SJCRH30 (cell line): ENCODE results near the gene SOD3. TPM values are rescaled to one million over a fixed set of nuclear protein-coding genes. Genes with fewer than 3 reads are reported as not detected.

Experiments
- DNase-seq, 2 experiments: peaks; one replicate each; pipeline ENCODE4 v3.0.0-alpha.2; 2015 to 2020
- H3K27ac ChIP-seq: fragments of 250-450 bp; sonication (Bioruptor Pico); 2 replicates; pipeline ENCODE4 v1.5.1; 2020; ENCODE audit warnings: mild to moderate bottlenecking, moderate library complexity
- H3K27me3 ChIP-seq: fragments of 250-450 bp; sonication (Bioruptor Pico); 2 replicates; pipeline ENCODE4 v1.5.1; 2020; ENCODE audit warnings: mild to moderate bottlenecking, moderate library complexity
- H3K36me3 ChIP-seq: fragments of 250-450 bp; sonication (Bioruptor Pico); 2 replicates; pipeline ENCODE4 v1.5.1; 2020; ENCODE audit warnings: mild to moderate bottlenecking, moderate library complexity
- H3K4me1 ChIP-seq: fragments of 250-450 bp; sonication (Bioruptor Pico); 2 replicates; pipeline ENCODE4 v1.5.1; 2020; ENCODE audit warnings: mild to moderate bottlenecking, moderate library complexity
- H3K4me3 ChIP-seq: fragments of 250-450 bp; sonication (Bioruptor Pico); 2 replicates; pipeline ENCODE4 v1.5.1; 2020; ENCODE audit warnings: mild to moderate bottlenecking, moderate library complexity
- H3K9me3 ChIP-seq: fragments of 250-450 bp; sonication (Bioruptor Pico); replicated peaks from 2 replicates; pipeline ENCODE4 v1.5.1; 2020; ENCODE audit warnings: mild to moderate bottlenecking, moderate library complexity
- total RNA-seq: library from RNA; depleted of rRNA; stranded (reverse); fragments of >200 nt; shearing (Covaris generic); gene quantifications from 2 replicates; pipeline ENCODE4 v1.2.3, GENCODE V29; 2014; rRNA removed

SOD3 gene, protein sequence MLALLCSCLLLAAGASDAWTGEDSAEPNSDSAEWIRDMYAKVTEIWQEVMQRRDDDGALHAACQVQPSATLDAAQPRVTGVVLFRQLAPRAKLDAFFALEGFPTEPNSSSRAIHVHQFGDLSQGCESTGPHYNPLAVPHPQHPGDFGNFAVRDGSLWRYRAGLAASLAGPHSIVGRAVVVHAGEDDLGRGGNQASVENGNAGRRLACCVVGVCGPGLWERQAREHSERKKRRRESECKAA
- not detected in 2 replicates for total RNA-seq

DNA sequence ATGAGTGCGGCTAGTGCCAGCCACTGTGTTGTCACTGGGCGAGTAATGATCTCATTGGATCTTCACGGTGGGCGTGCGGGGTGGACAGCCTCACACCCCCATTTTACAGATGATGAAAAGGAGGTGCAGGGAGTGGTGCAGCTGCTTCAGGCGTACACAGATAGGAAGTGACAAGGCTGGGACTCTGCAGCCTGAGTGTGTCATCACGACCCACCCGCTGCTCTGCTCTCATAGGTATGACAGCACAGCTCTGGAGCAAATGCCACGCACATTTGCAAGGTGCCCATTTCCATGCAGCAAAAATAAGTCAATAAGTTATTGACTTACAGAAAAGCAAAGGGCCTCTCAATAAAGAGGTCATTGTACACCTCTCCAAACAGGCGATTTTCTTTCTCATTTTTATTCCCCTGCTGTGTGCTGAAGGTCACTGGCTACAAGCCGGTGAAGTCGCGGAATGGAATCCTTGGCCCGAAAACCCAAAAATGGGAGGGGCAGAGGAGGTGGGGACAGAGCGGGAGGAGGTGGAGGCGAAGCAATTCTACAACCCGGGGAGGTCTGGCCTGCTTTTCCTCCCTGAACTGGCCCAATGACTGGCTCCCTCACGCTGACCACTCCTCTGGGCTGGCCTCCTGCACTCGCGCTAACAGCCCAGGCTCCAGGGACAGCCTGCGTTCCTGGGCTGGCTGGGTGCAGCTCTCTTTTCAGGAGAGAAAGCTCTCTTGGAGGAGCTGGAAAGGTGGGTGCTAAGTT, at the start of gene SOD3:
TSS of gene SOD3 (plus strand) at position 658 of the 750 bp plus-strand sequence. CDS start 3,949 bp downstream, outside the sequence.
- Histone ChIP-seq H3K9me3 (no peaks in the 10 kb centered on the region), H3K36me3 (no peaks in the 10 kb centered on the region), H3K4me3 (no peak within 1 kb of the TSS), H3K27ac (no peak within 1 kb of the TSS), H3K27me3 (no peaks in the 10 kb centered on the region), H3K4me1 (no peaks in the 10 kb centered on the region)
- no peak for DNase-seq

DNA sequence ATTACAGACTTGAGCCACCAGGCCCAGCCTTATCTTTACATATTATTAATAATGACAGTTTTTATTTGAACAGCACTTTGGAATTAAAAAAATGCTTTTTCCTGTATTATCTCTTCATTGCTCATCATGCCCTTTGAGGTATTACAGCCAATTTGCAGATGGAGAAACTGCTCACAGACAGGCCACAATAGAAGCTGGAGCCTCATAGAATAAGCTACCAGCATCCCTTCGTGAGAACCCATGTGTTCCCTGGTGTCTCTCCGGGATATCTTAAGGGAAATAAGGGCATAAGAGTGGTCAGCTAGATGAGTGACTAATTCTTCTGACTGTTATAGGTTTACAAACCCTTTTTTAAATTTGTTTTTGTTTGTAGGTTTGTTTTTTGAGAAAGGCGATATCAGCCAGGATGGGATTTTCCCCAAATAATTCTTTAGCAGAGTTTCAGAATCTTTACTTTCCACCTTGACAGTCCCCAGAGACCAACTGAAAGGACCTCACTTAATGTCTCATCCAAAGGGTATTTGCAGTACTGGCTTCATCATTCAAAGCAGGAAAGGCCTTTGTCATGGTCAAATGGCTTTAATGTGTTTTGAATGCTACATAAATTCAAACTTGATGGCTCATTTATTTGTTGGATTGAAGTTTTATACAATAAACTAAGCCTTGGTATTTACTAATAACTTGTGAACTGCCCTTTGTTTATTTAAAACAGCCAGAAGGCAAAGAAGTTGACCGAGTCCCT, 48.0 kb upstream of the SOD3 start:
- no peak overlapping the region for H3K4me3 ChIP-seq
- H3K27ac ChIP-seq, result no peak overlapping the region
- DNase-seq, result no peak
- no peaks in the 10 kb centered on the region for H3K4me1 ChIP-seq
- no peaks in the 10 kb centered on the region for H3K36me3 ChIP-seq
- H3K27me3 ChIP-seq, result no peaks in the 10 kb centered on the region
- H3K9me3 ChIP-seq, result no peaks in the 10 kb centered on the region

DNA sequence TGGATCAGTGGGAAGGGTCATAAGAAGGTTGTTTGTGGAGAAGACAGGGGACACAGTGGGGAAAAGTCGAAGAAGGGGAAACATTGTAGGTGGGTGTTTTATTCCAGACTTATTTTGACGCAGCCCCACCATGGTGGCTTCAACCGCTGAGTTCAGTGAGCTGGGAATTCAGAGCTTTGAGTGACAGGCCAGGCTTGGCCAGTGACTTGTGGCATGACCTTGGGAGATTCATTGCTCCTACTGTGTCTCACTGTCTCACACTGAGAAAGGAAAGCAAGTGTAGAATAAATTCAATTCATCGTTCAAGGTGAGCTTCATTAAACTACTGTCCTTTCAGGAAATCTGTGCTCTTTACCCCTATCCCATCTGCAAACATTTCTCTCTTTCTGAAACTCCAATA, 47.4 kb upstream of the SOD3 start:
- DNase-seq, result no peak
- no peaks in the 10 kb centered on the region for H3K36me3 ChIP-seq
- H3K4me1 ChIP-seq, result no peaks in the 10 kb centered on the region
- no peaks in the 10 kb centered on the region for H3K27me3 ChIP-seq
- H3K4me3 ChIP-seq, result no peak overlapping the region
- H3K9me3 ChIP-seq, result no peaks in the 10 kb centered on the region
- H3K27ac ChIP-seq, result no peak overlapping the region

DNA sequence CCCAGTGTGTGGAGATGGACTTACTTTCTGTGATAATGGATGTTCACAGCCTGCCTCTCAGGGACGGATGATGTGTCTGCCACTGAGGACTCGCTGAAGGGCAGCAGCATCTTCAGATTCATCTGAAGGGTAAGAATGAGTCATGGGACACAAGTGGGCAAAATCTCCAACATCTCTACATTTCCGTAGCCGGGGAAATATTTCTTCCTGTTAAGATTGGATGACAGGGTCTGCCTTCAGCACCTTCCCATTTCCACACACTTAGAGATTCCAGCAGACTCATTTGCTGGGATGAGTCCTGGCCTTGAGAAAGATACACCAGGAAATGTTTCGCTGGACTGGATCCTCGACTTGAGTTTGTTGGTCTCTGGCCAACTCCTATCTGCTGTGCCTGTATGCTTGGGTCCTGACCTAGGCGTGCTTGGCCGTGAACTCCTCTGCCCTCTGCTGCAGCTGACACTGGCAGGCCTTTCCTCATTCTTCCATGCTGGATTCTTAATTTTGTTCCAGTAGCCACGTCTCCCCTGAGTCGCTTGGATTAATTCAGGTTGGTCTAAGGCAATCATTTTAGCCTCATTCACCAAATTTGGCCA, 46.5 kb upstream of the SOD3 start:
- H3K4me3 ChIP-seq, result no peak overlapping the region
- DNase-seq, result no peak
- no peaks in the 10 kb centered on the region for H3K4me1 ChIP-seq
- no peaks in the 10 kb centered on the region for H3K36me3 ChIP-seq
- no peaks in the 10 kb centered on the region for H3K9me3 ChIP-seq
- H3K27me3 ChIP-seq, result no peaks in the 10 kb centered on the region
- H3K27ac ChIP-seq, result no peak overlapping the region

DNA sequence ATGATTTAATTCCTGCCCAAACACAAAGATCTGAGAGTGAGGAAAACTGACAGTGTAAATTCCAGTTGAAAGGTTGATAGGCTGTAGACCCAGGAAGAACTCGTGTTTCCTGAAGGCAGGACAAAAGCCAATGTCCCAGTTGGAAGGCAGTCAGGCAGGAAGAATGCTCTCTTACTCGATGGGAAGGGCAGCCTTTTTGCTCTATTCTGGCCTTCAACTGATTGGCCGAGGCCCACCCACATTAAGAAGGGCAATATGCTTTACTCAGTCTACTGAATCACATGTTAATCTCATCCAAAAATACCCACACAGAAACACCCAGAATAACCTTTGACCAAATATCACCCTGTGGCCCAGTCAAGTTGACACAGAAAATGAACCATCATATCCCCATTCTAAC, 45.3 kb upstream of the SOD3 start:
- no peaks in the 10 kb centered on the region for H3K9me3 ChIP-seq
- DNase-seq, result no peak
- no peak overlapping the region for H3K4me3 ChIP-seq
- no peaks in the 10 kb centered on the region for H3K4me1 ChIP-seq
- no peaks in the 10 kb centered on the region for H3K36me3 ChIP-seq
- no peak overlapping the region for H3K27ac ChIP-seq
- H3K27me3 ChIP-seq, result no peaks in the 10 kb centered on the region

DNA sequence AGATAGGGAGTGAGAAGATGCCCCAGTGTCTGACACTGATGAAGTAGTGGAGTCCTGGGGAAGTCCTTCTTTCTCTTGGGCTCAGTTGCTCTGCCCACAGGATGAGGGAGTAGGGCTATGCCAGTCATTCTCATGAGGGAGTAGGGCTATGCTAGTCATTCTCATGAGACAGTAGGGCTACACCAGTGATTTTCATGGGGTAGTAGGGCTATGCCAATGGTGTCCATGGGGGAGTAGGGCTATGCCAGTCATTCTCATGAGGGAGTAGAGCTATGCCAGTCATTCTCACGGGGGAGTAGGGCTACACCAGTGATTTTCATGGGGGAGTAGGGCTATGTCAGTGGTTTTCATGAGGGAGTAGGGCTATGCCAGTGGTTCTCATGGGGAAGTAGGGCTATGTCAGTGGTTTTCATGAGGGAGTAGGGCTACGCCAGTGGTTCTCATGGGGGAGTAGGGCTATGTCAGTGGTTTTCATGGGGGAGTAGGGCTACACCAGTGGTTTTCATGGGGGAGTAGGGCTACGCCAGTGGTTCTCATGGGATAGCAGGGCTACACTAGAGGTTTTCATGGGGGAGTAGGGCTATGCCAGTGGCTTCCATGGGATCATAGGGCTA, 43.3 kb upstream of the SOD3 start:
- H3K4me3 ChIP-seq, result no peak overlapping the region
- H3K27me3 ChIP-seq, result no peaks in the 10 kb centered on the region
- no peaks in the 10 kb centered on the region for H3K4me1 ChIP-seq
- H3K36me3 ChIP-seq, result no peaks in the 10 kb centered on the region
- DNase-seq, result no peak
- no peaks in the 10 kb centered on the region for H3K9me3 ChIP-seq
- no peak overlapping the region for H3K27ac ChIP-seq

DNA sequence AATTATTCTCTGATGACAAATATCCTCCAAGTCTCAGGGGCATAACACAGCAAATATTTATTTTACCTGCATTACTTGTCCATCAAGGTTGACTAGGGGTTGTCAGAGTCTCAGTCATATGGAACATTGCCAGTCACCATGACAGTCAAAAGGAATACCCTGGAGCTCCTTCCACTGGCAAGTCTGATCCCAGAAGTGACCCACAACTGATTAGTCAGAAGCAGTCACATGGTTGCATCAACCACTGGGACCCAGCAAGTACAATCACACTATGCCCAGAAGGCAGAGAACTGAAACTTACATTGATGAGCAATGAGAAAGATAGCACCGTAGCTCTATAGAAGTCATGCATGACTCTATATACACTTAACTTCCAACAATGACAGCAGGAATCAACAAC, 41.9 kb upstream of the SOD3 start:
- no peak for DNase-seq

DNA sequence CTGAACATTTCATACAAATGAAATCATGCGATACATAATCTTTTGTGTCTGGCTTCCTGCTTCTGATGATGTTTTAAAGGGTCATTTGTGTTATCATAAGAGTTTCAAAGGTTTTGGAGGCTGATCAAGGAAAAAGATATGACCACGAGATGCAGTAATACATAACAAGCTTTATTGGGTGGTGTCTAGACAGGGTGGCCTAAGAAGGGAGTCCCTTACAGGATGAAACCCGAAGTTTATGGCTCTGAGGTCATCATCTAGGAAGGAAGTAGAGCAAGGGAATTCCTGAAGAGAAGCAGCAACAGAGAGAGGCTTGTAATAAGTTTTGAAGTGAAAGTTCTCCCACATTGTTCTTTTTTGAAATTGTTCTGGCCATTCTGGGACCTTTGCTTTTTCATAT, 40.8 kb upstream of the SOD3 start:
- Histone ChIP-seq H3K27ac (no peak overlapping the region), H3K36me3 (no peaks in the 10 kb centered on the region), H3K27me3 (no peaks in the 10 kb centered on the region), H3K4me1 (no peaks in the 10 kb centered on the region), H3K9me3 (no peaks in the 10 kb centered on the region; the same call in 1 of the 2 replicates), H3K4me3 (no peak overlapping the region)
- DNase-seq, result no peak

More for the DNA sequence above, 41.9 kb upstream of the SOD3 start:
- no peaks in the 10 kb centered on the region for H3K36me3 ChIP-seq
- no peaks in the 10 kb centered on the region for H3K4me1 ChIP-seq
- H3K27me3 ChIP-seq, result no peaks in the 10 kb centered on the region
- no peaks in the 10 kb centered on the region; the same call in 1 of the 2 replicates for H3K9me3 ChIP-seq
- no peak overlapping the region for H3K4me3 ChIP-seq
- H3K27ac ChIP-seq, result no peak overlapping the region

DNA sequence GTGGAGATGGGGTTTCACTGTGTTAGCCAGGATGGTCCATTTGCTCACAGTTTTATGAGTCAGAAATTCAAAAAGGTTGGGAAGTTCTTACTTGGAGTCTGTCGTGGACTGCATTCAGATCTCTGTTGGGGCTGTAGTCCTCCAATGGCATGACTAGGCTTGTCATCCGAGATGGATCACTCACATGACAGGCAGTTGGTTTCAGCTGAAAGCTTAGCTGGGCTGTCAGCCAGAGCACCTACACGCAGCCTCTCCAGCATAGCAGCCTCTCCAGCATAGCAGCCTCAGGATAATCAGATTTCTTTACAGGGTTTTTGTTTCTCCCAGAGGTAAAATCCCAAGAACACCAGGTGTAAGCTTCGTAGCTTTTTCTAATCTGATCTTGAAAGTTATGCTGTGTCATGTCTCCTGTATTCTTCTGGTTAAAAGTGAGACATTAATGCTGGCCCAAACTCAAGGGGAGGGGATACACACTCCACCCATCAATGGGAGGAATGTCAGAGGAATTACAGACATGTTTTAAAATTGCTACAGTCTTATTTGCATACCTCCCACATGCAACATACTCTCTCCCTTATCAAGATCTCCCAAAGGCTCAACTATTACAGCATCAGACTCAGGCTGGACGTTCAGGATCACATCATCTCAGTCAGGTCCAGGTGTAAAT, 31.6 kb upstream of the SOD3 start:
- no peaks in the 10 kb centered on the region for H3K9me3 ChIP-seq
- 0 out of 2 replicates have a peak, but pooled peaks cover 3% of the 10 kb centered on the region for H3K4me1 ChIP-seq
- H3K27me3 ChIP-seq, result no peaks in the 10 kb centered on the region
- H3K27ac ChIP-seq, result no peak overlapping the region
- DNase-seq, result no peak
- no peak overlapping the region for H3K4me3 ChIP-seq
- no peaks in the 10 kb centered on the region for H3K36me3 ChIP-seq

DNA sequence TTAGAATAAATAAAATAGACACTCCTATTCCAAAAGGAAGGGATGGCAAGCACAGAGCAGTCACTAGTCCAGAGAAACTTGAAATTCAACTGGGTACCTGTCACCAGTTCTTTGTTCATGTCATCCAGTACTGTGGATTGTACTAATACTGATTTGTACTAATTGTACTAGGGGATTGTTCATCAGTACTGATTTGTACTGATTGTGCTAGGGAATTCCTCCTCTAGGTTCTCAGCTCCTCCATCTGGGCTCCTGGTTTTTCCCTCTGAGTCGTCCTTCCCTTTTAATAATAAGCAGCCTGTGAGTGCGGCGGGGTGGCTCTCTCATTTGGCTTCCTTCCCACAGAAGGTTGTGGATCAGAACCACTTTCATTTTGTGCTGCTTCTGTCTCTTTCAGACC, 31.0 kb upstream of the SOD3 start:
- 0 out of 2 replicates have a peak, but pooled peaks cover 3% of the 10 kb centered on the region for H3K4me1 ChIP-seq
- no peaks in the 10 kb centered on the region for H3K27me3 ChIP-seq
- H3K27ac ChIP-seq, result no peak overlapping the region
- H3K4me3 ChIP-seq, result no peak overlapping the region
- H3K9me3 ChIP-seq, result no peaks in the 10 kb centered on the region
- DNase-seq, result no peak
- no peaks in the 10 kb centered on the region for H3K36me3 ChIP-seq

DNA sequence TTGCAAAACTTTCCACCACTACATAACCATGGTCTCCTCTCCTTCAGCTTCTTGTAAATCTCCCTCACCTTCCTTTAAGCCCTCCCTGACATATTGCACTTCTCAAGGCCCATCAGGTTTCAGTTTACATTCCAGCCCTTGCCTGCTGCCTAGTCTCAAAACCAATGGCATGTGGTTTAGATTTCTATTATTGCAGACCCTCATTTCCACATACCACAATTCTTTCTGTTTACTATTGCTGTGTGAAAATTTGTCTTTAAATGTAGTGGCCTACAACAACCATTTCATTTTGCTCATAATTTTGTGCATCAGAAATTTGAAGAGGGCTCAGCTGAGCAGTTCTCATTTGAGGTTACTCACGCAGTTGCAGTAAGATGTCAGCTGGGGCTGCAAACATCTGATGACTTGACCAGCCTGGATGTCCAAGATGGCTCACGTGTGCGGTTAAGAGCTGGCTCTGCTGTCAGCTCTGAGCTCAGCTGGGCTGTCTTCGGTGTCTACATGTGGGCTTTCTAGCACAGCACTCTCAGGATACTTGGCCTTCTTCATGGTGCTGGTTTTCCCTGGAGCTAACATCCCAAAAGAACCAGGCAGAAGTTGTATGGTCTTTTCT, 29.9 kb upstream of the SOD3 start:
- H3K27ac ChIP-seq, result no peak overlapping the region
- no peak for DNase-seq
- H3K4me1 ChIP-seq, result peaks cover 12% of the 10 kb centered on the region; the same call in 1 of the 2 replicates
- no peaks in the 10 kb centered on the region for H3K9me3 ChIP-seq
- H3K36me3 ChIP-seq, result no peaks in the 10 kb centered on the region
- H3K4me3 ChIP-seq, result no peak overlapping the region
- H3K27me3 ChIP-seq, result no peaks in the 10 kb centered on the region

DNA sequence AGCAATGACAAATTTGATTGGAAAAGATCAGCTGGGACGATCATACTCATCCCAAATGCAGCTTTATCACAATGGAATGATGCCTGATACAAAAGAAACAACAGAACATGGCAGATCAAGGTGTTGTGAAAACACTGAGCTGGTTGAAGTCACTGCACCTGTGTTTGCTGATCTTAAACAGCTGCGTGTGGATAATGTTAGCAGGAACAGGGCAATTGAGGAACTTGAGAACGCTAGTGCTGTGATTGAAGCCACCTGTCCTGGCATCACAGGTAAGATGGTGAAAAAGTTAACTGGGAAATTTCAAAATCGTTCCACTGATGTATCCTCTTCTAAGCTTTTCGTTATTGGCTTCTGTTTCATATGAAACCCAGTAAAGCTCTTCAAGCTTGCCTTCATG, 27.4 kb upstream of the SOD3 start:
- Histone ChIP-seq H3K36me3 (no peaks in the 10 kb centered on the region), H3K9me3 (no peaks in the 10 kb centered on the region), H3K27me3 (no peaks in the 10 kb centered on the region), H3K4me1 (peaks cover 29% of the 10 kb centered on the region), H3K27ac (no peak overlapping the region), H3K4me3 (no peak overlapping the region)
- no peak for DNase-seq

DNA sequence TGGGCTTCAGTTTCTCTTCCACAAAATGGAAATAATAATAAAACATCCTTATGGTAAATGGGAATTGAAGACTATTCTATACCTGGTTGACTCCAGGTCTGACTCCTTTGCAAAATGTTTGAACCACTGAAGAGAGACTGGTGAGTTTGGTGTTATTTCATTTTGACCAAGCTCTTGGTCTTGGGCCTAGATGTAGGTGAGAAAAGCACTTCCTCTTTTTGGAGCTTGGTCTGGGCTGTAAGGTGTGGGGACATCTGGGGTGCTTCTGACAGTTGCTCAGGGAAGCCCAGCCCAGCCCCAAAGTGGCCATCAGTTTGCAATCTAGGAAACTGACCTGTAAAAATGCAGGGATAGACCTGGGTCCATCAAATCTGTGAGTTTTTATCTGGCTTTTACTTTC, 26.8 kb upstream of the SOD3 start:
- H3K27me3 ChIP-seq, result no peaks in the 10 kb centered on the region
- H3K36me3 ChIP-seq, result no peaks in the 10 kb centered on the region
- H3K9me3 ChIP-seq, result no peaks in the 10 kb centered on the region
- H3K27ac ChIP-seq, result no peak overlapping the region
- no peak overlapping the region for H3K4me3 ChIP-seq
- H3K4me1 ChIP-seq, result peaks cover 29% of the 10 kb centered on the region
- no peak for DNase-seq

DNA sequence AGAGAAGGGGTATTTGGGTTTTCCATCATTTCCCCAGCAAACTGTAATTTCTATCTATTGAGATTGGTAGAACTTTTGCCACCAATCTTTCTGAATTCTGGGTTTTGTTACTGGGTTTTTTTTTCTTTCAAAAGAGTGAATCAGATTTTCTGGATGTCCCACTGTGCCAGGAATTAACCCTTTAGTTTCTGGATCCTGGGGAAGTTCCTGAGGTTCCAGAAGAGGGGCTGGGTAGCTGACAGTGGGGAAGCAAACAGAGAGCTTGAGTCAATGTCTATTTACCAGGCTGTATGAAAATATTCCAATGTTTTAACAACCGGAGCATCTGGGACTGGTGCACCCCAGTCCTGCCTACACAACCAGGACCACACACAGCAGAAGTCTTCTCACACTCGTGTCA, 25.8 kb upstream of the SOD3 start:
- peaks cover 29% of the 10 kb centered on the region for H3K4me1 ChIP-seq
- no peaks in the 10 kb centered on the region for H3K9me3 ChIP-seq
- no peaks in the 10 kb centered on the region for H3K36me3 ChIP-seq
- no peaks in the 10 kb centered on the region for H3K27me3 ChIP-seq
- H3K27ac ChIP-seq, result peak overlapping the region; percentile 17; the same call in 1 of the 2 replicates
- DNase-seq, result no peak
- H3K4me3 ChIP-seq, result no peak overlapping the region
